T-cell (primary cell): ENCODE results near the gene ADAMTS13. TPM values are rescaled to one million over a fixed set of nuclear protein-coding genes. Genes with fewer than 3 reads are reported as not detected.
A peak's percentile ranks its signal among the peaks of the same experiment; 100 is the strongest.

Experiments used
- ATAC-seq, 4 experiments: fragments of 200-7000 bp in 3 of 4; fragments of 150-1000 bp in 1 of 4; cut with Tn5 transposase; replicated peaks in 1 of 4; 1 replicate in 3 of 4; 2 replicates in 1 of 4; pipeline ENCODE4 v1.10.0; 2021; ENCODE audit warnings: moderate library complexity in 3 of 4, mild to moderate bottlenecking in 2 of 4, moderate number of reproducible peaks in 1 of 4
- CTCF ChIA-PET, 2 donors: fragments of 300-600 bp; sonication (Branson Sonifier 250); formaldehyde crosslinking; loops; one replicate each; lab custom pipeline; 2022; ENCODE audit warnings: antibody characterized with exemption in 2 of 2; lab: Charles Lee
- POLR2A ChIA-PET, 2 donors: fragments of 300-600 bp; sonication (Branson Sonifier 250); formaldehyde crosslinking; loops; one replicate each; lab custom pipeline; 2022; ENCODE audit warnings: antibody characterized with exemption in 2 of 2; lab: Charles Lee
- DNase-seq, 35 experiments: peaks; one replicate each; pipeline versions ENCODE4 v3.0.0 to v3.0.0-alpha.2; 2013 to 2023
- H3K27ac ChIP-seq: one replicate; pipeline ENCODE4 v1.5.1; 2013; ENCODE audit warnings: low read length
- H3K27me3 ChIP-seq, 2 experiments: replicated peaks in 1 of 2; 1 replicate in 1 of 2; 2 replicates in 1 of 2; pipeline versions ENCODE4 v1.6.1 to v1.7.0; 2013; ENCODE audit warnings: low read length in 1 of 2, mixed read lengths in 1 of 2; ENCODE audit not compliant: control insufficient read depth in 2 of 2, insufficient read depth in 2 of 2; ENCODE audit errors: extremely low read depth in 1 of 2
- H3K36me3 ChIP-seq, 2 donors: 1 replicate in 1 of 2; 2 replicates in 1 of 2; pipeline versions ENCODE4 v1.6.1 to v1.7.0; 2013; ENCODE audit warnings: low read length in 1 of 2; ENCODE audit not compliant: control insufficient read depth in 2 of 2, insufficient read depth in 1 of 2; ENCODE audit errors: extremely low read depth in 1 of 2
- H3K4me1 ChIP-seq, 2 experiments: 1 replicate in 1 of 2; 2 replicates in 1 of 2; pipeline versions ENCODE4 v1.6.1 to v1.7.0; 2013; ENCODE audit warnings: low read length in 2 of 2, mixed read lengths in 1 of 2; ENCODE audit not compliant: insufficient read depth in 2 of 2, control insufficient read depth in 1 of 2; ENCODE audit errors: extremely low read depth in 1 of 2
- H3K4me3 ChIP-seq, 2 donors: 1 replicate in 1 of 2; 2 replicates in 1 of 2; pipeline versions ENCODE4 v1.5.1 to v1.7.0; 2013; ENCODE audit warnings: mild to moderate bottlenecking in 2 of 2, low read length in 1 of 2, moderate library complexity in 1 of 2; ENCODE audit not compliant: control insufficient read depth in 1 of 2; ENCODE audit errors: extremely low read depth in 1 of 2
- H3K9me3 ChIP-seq: 2 replicates; pipeline ENCODE4 v1.7.0; 2013
- H3K27ac Mint-ChIP-seq, 2 donors: one replicate each; pipeline ENCODE4 v1.8.0; 2020 to 2021; ENCODE audit warnings: mild to moderate bottlenecking in 2 of 2, mixed read lengths in 2 of 2
- H3K27me3 Mint-ChIP-seq, 2 donors: one replicate each; pipeline ENCODE4 v1.8.0; 2021 to 2022; ENCODE audit warnings: mixed read lengths in 2 of 2
- H3K36me3 Mint-ChIP-seq: one replicate; pipeline ENCODE4 v1.8.0; 2021; ENCODE audit warnings: mixed read lengths
- H3K4me1 Mint-ChIP-seq, 3 donors: one replicate each; pipeline ENCODE4 v1.8.0; 2020 to 2022; ENCODE audit warnings: mixed read lengths in 3 of 3, mild to moderate bottlenecking in 1 of 3
- H3K4me3 Mint-ChIP-seq, 3 donors: one replicate each; pipeline ENCODE4 v1.8.0; 2020 to 2022; ENCODE audit warnings: mild to moderate bottlenecking in 3 of 3, mixed read lengths in 3 of 3, moderate library complexity in 3 of 3
- H3K9me3 Mint-ChIP-seq, 3 donors: one replicate each; pipeline ENCODE4 v1.8.0; 2020 to 2022; ENCODE audit warnings: mixed read lengths in 3 of 3
- WGBS: methylation state at CpG from one replicate; pipeline ENCODE4 v1.1.5; 2013; ENCODE audit warnings: missing lambda C conversion rate; ENCODE audit not compliant: insufficient coverage; 5-methylcytosine and 5-hydroxymethylcytosine counted together
- total RNA-seq, 35 experiments: library from RNA in 6 of 35; stranded (reverse) in 6 of 35; fragments of 120-200 nt in 1 of 35; gene quantifications; one replicate each; pipeline versions ENCODE4 v1.2.1 to v1.2.4 and lab custom pipeline; 2013 to 2026

The ADAMTS13 gene
- total RNA-seq, 5 donors from 2014 or later (not counting 1 experiment from before 2014, with no cell fraction given), result 1.3 to 3.3 (median 2.4) TPM

GRCh38 chr9:133476941-133477340, 54.8 kb downstream of the ADAMTS13 start:
- Histone ChIP-seq H3K27ac (no peak overlapping the region), H3K27me3 (no peaks in the 10 kb centered on the region), H3K9me3 (no peaks in the 10 kb centered on the region), H3K36me3 (peaks cover 0 to 8% of the 10 kb centered on the region in 2 donors), H3K4me1 (peaks cover 8 to 30% of the 10 kb centered on the region in 2 experiments), H3K4me3 (no peak overlapping the region)
- H3K4me1 Mint-ChIP-seq, result peaks cover 6 to 15% (median 8%) of the 10 kb centered on the region in 3 donors
- no peaks in the 10 kb centered on the region for H3K36me3 Mint-ChIP-seq
- H3K27ac Mint-ChIP-seq, result no peak overlapping the region
- ATAC-seq, result no peak
- no peak for DNase-seq
- ChIA-PET POLR2A (no interaction called here), CTCF (no interaction called here)
- no peaks in the 10 kb centered on the region for H3K27me3 Mint-ChIP-seq
- no peaks in the 10 kb centered on the region for H3K9me3 Mint-ChIP-seq
- H3K4me3 Mint-ChIP-seq, result no peak overlapping the region
- 95% methylated on average over 21 of the region's 21 CpGs for WGBS

- CTCF ChIA-PET, result no interaction called here
- peak overlapping the region in 2 of 3 donors; percentile 31 to 77 for H3K4me3 Mint-ChIP-seq
- no peaks in the 10 kb centered on the region for H3K9me3 ChIP-seq
- WGBS, result no CpG with 5 or more reads among the region's 4 CpGs
- peaks cover 0 to 8% of the 10 kb centered on the region in 2 donors for H3K36me3 ChIP-seq
- H3K27me3 Mint-ChIP-seq, result no peaks in the 10 kb centered on the region
- H3K27me3 ChIP-seq, result peaks cover 0 to 4% of the 10 kb centered on the region in 2 experiments
- H3K4me1 ChIP-seq, result peaks cover 8 to 30% of the 10 kb centered on the region in 2 experiments
- H3K27ac ChIP-seq, result no peak overlapping the region
- H3K27ac Mint-ChIP-seq, result peak overlapping the region in 1 of 2 donors; percentile 68
- H3K36me3 Mint-ChIP-seq, result no peaks in the 10 kb centered on the region
- H3K4me3 ChIP-seq, result no peak overlapping the region
- no peaks in the 10 kb centered on the region for H3K9me3 Mint-ChIP-seq
- peaks cover 6 to 15% (median 8%) of the 10 kb centered on the region in 3 donors for H3K4me1 Mint-ChIP-seq
- DNase-seq (no peak), ATAC-seq (no peak)
- POLR2A ChIA-PET, result no interaction called here
Measured at GRCh38 chr9:133477461-133477860, 55.3 kb downstream of the ADAMTS13 start.

- peak overlapping the region; percentile 36 to 77 (median 53) for H3K4me3 Mint-ChIP-seq
- peak in 2 of 35 experiments; percentile 19 to 37 for DNase-seq
- no peaks in the 10 kb centered on the region for H3K36me3 Mint-ChIP-seq
- ChIA-PET CTCF (interaction anchor here in 1 of 2 donors (1.8 kb wide), 1 partner anchor 19 kb away, joined by 7 read pairs; the partner anchor contains the start of gene CACFD1), POLR2A (interaction anchor here in 1 of 2 donors (0.5 kb wide), 1 partner anchor 329 kb away, joined by 4 read pairs; no protein-coding TSS in a partner anchor)
- Histone ChIP-seq H3K9me3 (no peaks in the 10 kb centered on the region), H3K4me1 (peaks cover 8 to 30% of the 10 kb centered on the region in 2 experiments), H3K27me3 (peaks cover 0 to 4% of the 10 kb centered on the region in 2 experiments), H3K27ac (no peak overlapping the region), H3K36me3 (peaks cover 0 to 8% of the 10 kb centered on the region in 2 donors), H3K4me3 (peak overlapping the region; percentile 34 to 62)
- WGBS, result 45% methylated on average over 14 of the region's 17 CpGs
- H3K27me3 Mint-ChIP-seq, result no peaks in the 10 kb centered on the region
- peak overlapping the region in 1 of 2 donors; percentile 68 for H3K27ac Mint-ChIP-seq
- peaks cover 6 to 15% (median 8%) of the 10 kb centered on the region in 3 donors for H3K4me1 Mint-ChIP-seq
- peak in 3 of 4 experiments; percentile 2 to 5 (median 4) for ATAC-seq
- H3K9me3 Mint-ChIP-seq, result no peaks in the 10 kb centered on the region
Measured at GRCh38 chr9:133477992-133478850, 56.1 kb downstream of the ADAMTS13 start.

GRCh38 chr9:133478851-133479711, 56.9 kb downstream of the ADAMTS13 start, which contains the start of gene SLC2A6:
Gene SLC2A6 (minus strand): TSS chr9:133479099. CDS start chr9:133479059, 40 bp downstream.
- ATAC-seq (peak; percentile 97 to 98 (median 98)), DNase-seq (peak; percentile 56 to 87 (median 72))
- Mint-ChIP-seq H3K36me3 (no peaks in the 10 kb centered on the region), H3K27ac (peak within 1 kb of the TSS in 1 of 2 donors; percentile 68), H3K4me1 (peaks cover 6 to 14% (median 8%) of the 10 kb centered on the region in 3 donors), H3K27me3 (no peaks in the 10 kb centered on the region), H3K9me3 (no peaks in the 10 kb centered on the region), H3K4me3 (peak within 1 kb of the TSS; percentile 68 to 77 (median 72))
- Histone ChIP-seq H3K27me3 (peaks cover 0 to 7% of the 10 kb centered on the region in 2 experiments), H3K36me3 (peaks cover 0 to 5% of the 10 kb centered on the region in 2 donors), H3K9me3 (no peaks in the 10 kb centered on the region), H3K4me1 (peaks cover 8 to 29% of the 10 kb centered on the region in 2 experiments), H3K4me3 (peak within 1 kb of the TSS; percentile 61 to 62), H3K27ac (no peak within 1 kb of the TSS)
- ChIA-PET POLR2A (interaction anchor here (0.5 to 1.4 kb wide), 4 partner anchors 13 to 330 kb away, joined by 3 to 4 read pairs (median 4); no protein-coding TSS in a partner anchor), CTCF (interaction anchor here in 1 of 2 donors (1.8 kb wide), 1 partner anchor 19 kb away, joined by 7 read pairs; the partner anchor contains the start of gene CACFD1)
- WGBS, result 1% methylated on average over 81 of the region's 84 CpGs

- Histone ChIP-seq H3K4me1 (peaks cover 8 to 22% of the 10 kb centered on the region in 2 experiments), H3K9me3 (no peaks in the 10 kb centered on the region), H3K27ac (no peak overlapping the region), H3K4me3 (no peak overlapping the region), H3K36me3 (no peaks in the 10 kb centered on the region), H3K27me3 (peaks cover 0 to 32% of the 10 kb centered on the region in 2 experiments)
- no peak for ATAC-seq
- peaks cover 12 to 14% (median 13%) of the 10 kb centered on the region in 3 donors for H3K4me1 Mint-ChIP-seq
- ChIA-PET CTCF (interaction anchor here in 1 of 2 donors (0.7 kb wide), 1 partner anchor 227 kb away, joined by 6 read pairs; no protein-coding TSS in a partner anchor), POLR2A (no interaction called here)
- no peak overlapping the region for H3K27ac Mint-ChIP-seq
- no peaks in the 10 kb centered on the region for H3K27me3 Mint-ChIP-seq
- H3K36me3 Mint-ChIP-seq, result no peaks in the 10 kb centered on the region
- no peak for DNase-seq
- H3K9me3 Mint-ChIP-seq, result no peaks in the 10 kb centered on the region
- H3K4me3 Mint-ChIP-seq, result no peak overlapping the region
- WGBS, result 87% methylated on average over 9 of the region's 9 CpGs
Measured at GRCh38 chr9:133483611-133484010, 61.4 kb downstream of the ADAMTS13 start.
